CD14-positive monocyte (primary cell): Measurements from ENCODE around the gene SS18L1. TPM values are rescaled to one million over a fixed set of nuclear protein-coding genes. Genes with fewer than 3 reads are reported as not detected.

Experiments used
- DNase-seq, 3 donors: peaks; one replicate each; pipeline ENCODE4 v3.0.0-alpha.2; 2011 to 2022
- H2AFZ ChIP-seq: 2 replicates; pipeline ENCODE4 v1.6.0; 2012; ENCODE audit warnings: mild to moderate bottlenecking, low read depth, low read length, inconsistent platforms; ENCODE audit not compliant: insufficient read depth, poor library complexity, severe bottlenecking
- H3K27ac ChIP-seq, 2 donors: 1 replicate in 1 of 2; 2 replicates in 1 of 2; pipeline ENCODE4 v1.5.1; 2012 to 2013; ENCODE audit warnings: low read length in 2 of 2, control low read depth in 1 of 2, inconsistent platforms in 1 of 2, low read depth in 1 of 2, mild to moderate bottlenecking in 1 of 2
- H3K27me3 ChIP-seq, 2 donors: one replicate each; pipeline versions ENCODE4 v1.6.0 to v1.6.1; 2011 to 2013; ENCODE audit warnings: low read length in 2 of 2; ENCODE audit not compliant: control insufficient read depth in 2 of 2, insufficient read depth in 2 of 2
- H3K36me3 ChIP-seq, 2 donors: replicated peaks in 1 of 2; 1 replicate in 1 of 2; 2 replicates in 1 of 2; pipeline versions ENCODE4 v1.5.1 to v1.6.1; 2012 to 2013; ENCODE audit warnings: low read length in 2 of 2, control low read depth in 1 of 2, inconsistent platforms in 1 of 2, mild to moderate bottlenecking in 1 of 2; ENCODE audit not compliant: insufficient read depth in 2 of 2, control insufficient read depth in 1 of 2
- H3K4me1 ChIP-seq, 2 donors: 1 replicate in 1 of 2; 2 replicates in 1 of 2; pipeline versions ENCODE4 v1.5.1 to v1.6.1; 2012 to 2013; ENCODE audit warnings: low read length in 2 of 2, control low read depth in 1 of 2, inconsistent platforms in 1 of 2, mild to moderate bottlenecking in 1 of 2, moderate library complexity in 1 of 2; ENCODE audit not compliant: insufficient read depth in 2 of 2, control insufficient read depth in 1 of 2
- H3K4me2 ChIP-seq: replicated peaks from 2 replicates; pipeline ENCODE3; 2012; ENCODE audit warnings: low read length, moderate library complexity, mild to moderate bottlenecking; ENCODE audit not compliant: poor library complexity, severe bottlenecking; ENCODE audit errors: extremely low read depth
- H3K4me3 ChIP-seq, 3 experiments: fragments of 200-600 bp in 1 of 3; sonication (generic) in 1 of 3; replicated peaks in 1 of 3; 1 replicate in 2 of 3; 2 replicates in 1 of 3; pipeline ENCODE4 v1.5.1; 2011 to 2013; ENCODE audit warnings: low read length in 3 of 3, mild to moderate bottlenecking in 3 of 3, control low read depth in 2 of 3, low read depth in 2 of 3, inconsistent platforms in 1 of 3, moderate library complexity in 1 of 3
- H3K79me2 ChIP-seq: 2 replicates; pipeline ENCODE4 v1.6.0; 2012; ENCODE audit warnings: mild to moderate bottlenecking, control low read depth, inconsistent platforms, low read length, moderate library complexity; ENCODE audit not compliant: insufficient read depth
- H3K9ac ChIP-seq: 2 replicates; pipeline ENCODE4 v1.6.0; 2017; ENCODE audit warnings: low read length, mild to moderate bottlenecking; ENCODE audit not compliant: insufficient read depth, poor library complexity, severe bottlenecking
- H3K9me3 ChIP-seq, 2 donors: replicated peaks in 1 of 2; 1 replicate in 1 of 2; 2 replicates in 1 of 2; pipeline versions ENCODE4 v1.5.1 to v1.6.1; 2012 to 2013; ENCODE audit warnings: low read length in 2 of 2, control low read depth in 1 of 2; ENCODE audit not compliant: control insufficient read depth in 1 of 2, insufficient read depth in 1 of 2
- H4K20me1 ChIP-seq: 2 replicates; pipeline ENCODE4 v1.6.0; 2012; ENCODE audit warnings: mild to moderate bottlenecking, low read length, control low read depth, moderate library complexity; ENCODE audit not compliant: insufficient read depth
- H3K27ac Mint-ChIP-seq, 7 donors: one replicate each; pipeline ENCODE4 v1.8.0; 2020; ENCODE audit warnings: mild to moderate bottlenecking in 7 of 7, mixed read lengths in 7 of 7, moderate library complexity in 6 of 7, inconsistent platforms in 2 of 7
- H3K27me3 Mint-ChIP-seq, 3 donors: one replicate each; pipeline ENCODE4 v1.8.0; 2021 to 2022; ENCODE audit warnings: low read depth in 3 of 3, mild to moderate bottlenecking in 3 of 3, mixed read lengths in 3 of 3, moderate library complexity in 3 of 3, inconsistent platforms in 1 of 3
- H3K36me3 Mint-ChIP-seq, 2 donors: one replicate each; pipeline ENCODE4 v1.8.0; 2020; ENCODE audit warnings: mixed read lengths in 2 of 2, inconsistent platforms in 1 of 2, mild to moderate bottlenecking in 1 of 2
- H3K4me1 Mint-ChIP-seq: one replicate; pipeline ENCODE4 v1.8.0; 2020; ENCODE audit warnings: mild to moderate bottlenecking, mixed read lengths
- H3K4me3 Mint-ChIP-seq, 2 donors: one replicate each; pipeline ENCODE4 v1.8.0; 2020; ENCODE audit warnings: mild to moderate bottlenecking in 2 of 2, mixed read lengths in 2 of 2, moderate library complexity in 1 of 2
- H3K9me3 Mint-ChIP-seq, 7 donors: one replicate each; pipeline ENCODE4 v1.8.0; 2020 to 2022; ENCODE audit warnings: mixed read lengths in 7 of 7, mild to moderate bottlenecking in 6 of 7, moderate library complexity in 6 of 7, inconsistent platforms in 2 of 7
- WGBS: methylation state at CpG from one replicate; pipeline ENCODE4 v1.1.5; 2013; ENCODE audit warnings: missing lambda C conversion rate; ENCODE audit not compliant: insufficient coverage; 5-methylcytosine and 5-hydroxymethylcytosine counted together
- intact Hi-C, 2 donors: fragments of 100-400 bp; cut with micrococcal nuclease; formaldehyde crosslinking; loops; one replicate each; pipeline versions ENCODE4 v1.15.0 to v1.15.1; 2023
- polyA plus RNA-seq, 3 donors: library from polyadenylated mRNA; depleted of rRNA in 1 of 3; unstranded in 2 of 3; stranded (reverse) in 1 of 3; fragments of 300-500 nt in 2 of 3; fragments of >200 nt in 1 of 3; fragmentation: Illumina TruSeq in 2 of 3; gene quantifications; 1 replicate in 2 of 3; 2 replicates in 1 of 3; pipeline ENCODE4 v1.2.3, GENCODE V29; 2012 to 2021
- TF ChIP-seq, protein P1 (sequence below): fragments of 200-600 bp; IDR thresholded peaks from one replicate; pipeline ENCODE4 v1.8.0; 2022; ENCODE audit warnings: antibody characterized with exemption, mild to moderate bottlenecking

Gene SS18L1
- polyA plus RNA-seq, 3 donors, result 0.75 to 16.5 (median 1.1) TPM

DNA sequence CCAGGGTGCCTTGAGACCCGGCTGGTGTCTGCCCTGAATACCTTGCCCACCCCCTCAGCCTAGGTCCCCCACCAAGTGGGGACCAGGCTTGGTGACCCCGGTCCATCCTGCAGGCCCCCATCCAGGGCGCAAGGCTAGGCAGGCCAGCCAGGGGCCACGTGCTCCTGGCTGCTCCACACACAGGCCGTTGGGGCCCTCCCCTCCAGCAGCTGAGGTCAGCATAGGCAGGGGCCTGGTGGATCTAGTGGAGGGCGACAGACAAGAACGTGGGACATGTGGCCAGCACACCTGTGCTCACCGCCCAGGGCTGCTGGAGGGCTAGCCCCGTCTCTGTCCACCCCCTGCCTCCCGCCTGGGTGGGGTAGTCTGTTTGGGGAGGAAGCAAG lies 84.0 kb downstream of the SS18L1 start:
- H3K79me2 ChIP-seq, result no peaks in the 10 kb centered on the region
- Mint-ChIP-seq H3K27ac (no peak overlapping the region), H3K36me3 (no peaks in the 10 kb centered on the region), H3K4me3 (no peak overlapping the region), H3K27me3 (peaks cover 7 to 29% (median 28%) of the 10 kb centered on the region in 3 donors), H3K4me1 (no peaks in the 10 kb centered on the region), H3K9me3 (peaks cover 0 to 3% (median 0%) of the 10 kb centered on the region in 7 donors)
- intact Hi-C loops, result no loop called here
- TF ChIP-seq, protein P1, sequence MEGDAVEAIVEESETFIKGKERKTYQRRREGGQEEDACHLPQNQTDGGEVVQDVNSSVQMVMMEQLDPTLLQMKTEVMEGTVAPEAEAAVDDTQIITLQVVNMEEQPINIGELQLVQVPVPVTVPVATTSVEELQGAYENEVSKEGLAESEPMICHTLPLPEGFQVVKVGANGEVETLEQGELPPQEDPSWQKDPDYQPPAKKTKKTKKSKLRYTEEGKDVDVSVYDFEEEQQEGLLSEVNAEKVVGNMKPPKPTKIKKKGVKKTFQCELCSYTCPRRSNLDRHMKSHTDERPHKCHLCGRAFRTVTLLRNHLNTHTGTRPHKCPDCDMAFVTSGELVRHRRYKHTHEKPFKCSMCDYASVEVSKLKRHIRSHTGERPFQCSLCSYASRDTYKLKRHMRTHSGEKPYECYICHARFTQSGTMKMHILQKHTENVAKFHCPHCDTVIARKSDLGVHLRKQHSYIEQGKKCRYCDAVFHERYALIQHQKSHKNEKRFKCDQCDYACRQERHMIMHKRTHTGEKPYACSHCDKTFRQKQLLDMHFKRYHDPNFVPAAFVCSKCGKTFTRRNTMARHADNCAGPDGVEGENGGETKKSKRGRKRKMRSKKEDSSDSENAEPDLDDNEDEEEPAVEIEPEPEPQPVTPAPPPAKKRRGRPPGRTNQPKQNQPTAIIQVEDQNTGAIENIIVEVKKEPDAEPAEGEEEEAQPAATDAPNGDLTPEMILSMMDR, result no peak
- no peaks in the 10 kb centered on the region for H4K20me1 ChIP-seq
- no peak overlapping the region for H3K4me2 ChIP-seq
- H3K27me3 ChIP-seq, result peaks cover 0 to 2% of the 10 kb centered on the region in 2 donors
- no peaks in the 10 kb centered on the region for H3K36me3 ChIP-seq
- no peak overlapping the region for H3K27ac ChIP-seq
- WGBS, result 65% methylated on average over 9 of the region's 10 CpGs
- no peak overlapping the region for H3K9ac ChIP-seq
- H3K4me1 ChIP-seq, result no peaks in the 10 kb centered on the region
- DNase-seq, result no peak
- no peak overlapping the region for H2AFZ ChIP-seq
- no peak overlapping the region for H3K4me3 ChIP-seq
- H3K9me3 ChIP-seq, result peaks cover 0 to 11% of the 10 kb centered on the region in 2 donors

DNA sequence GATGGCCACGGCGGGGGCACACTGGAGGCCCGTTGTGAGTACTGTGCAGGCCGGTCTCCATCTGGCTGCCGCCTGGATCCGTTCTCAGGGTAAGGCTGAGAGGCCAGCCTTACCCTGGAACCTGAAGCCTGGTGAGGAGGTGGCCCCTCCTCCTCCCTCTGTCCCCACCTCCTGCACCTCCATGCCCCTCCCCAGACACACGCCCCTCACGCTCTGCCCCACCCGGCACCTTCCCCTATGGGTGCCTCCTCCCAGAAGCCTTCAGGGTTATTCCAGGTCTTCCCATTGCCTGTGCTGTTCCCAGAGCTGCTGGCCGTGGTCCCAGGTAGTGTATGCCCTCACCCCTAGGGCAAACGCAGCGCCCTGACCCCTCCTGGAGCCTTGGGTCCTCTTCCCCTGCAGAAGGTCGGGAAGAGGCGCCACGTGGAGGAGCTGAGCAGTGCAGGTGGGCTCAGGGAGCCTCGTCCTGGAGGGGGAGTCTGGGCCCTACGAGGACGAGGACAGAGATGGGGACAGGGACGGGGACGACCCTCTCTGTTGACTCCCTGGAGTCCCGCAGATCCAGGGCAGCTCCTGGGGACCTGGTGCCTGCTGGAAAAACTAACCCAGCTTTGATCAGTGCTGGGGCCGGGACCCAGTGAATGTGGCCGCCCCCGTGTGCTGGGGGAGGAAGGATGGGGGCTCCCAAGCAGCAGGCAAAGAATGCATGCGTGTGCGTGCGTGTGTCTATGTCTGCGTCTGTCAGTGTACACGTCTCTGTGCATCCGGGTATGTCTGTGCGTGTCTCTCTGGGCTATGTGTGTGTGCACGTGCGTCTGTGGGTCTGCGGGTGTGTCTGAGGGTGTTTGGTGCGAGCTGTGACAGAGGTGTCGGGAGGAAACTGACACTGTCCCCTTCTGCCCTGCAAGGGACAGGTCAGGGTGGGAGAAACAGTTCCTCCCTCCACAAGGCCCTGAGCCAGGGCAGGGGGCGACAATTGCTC lies 84.7 kb downstream of the SS18L1 start:
- intact Hi-C loops, result no loop called here
- H3K9ac ChIP-seq, result no peak overlapping the region
- H3K36me3 ChIP-seq, result no peaks in the 10 kb centered on the region
- no peaks in the 10 kb centered on the region for H4K20me1 ChIP-seq
- peaks cover 0 to 11% of the 10 kb centered on the region in 2 donors for H3K9me3 ChIP-seq
- H3K4me2 ChIP-seq, result no peak overlapping the region
- no peaks in the 10 kb centered on the region for H3K27me3 ChIP-seq
- DNase-seq, result no peak
- Mint-ChIP-seq H3K9me3 (peaks cover 0 to 3% (median 0%) of the 10 kb centered on the region in 7 donors), H3K4me3 (no peak overlapping the region), H3K36me3 (no peaks in the 10 kb centered on the region), H3K27ac (no peak overlapping the region), H3K27me3 (peaks cover 6 to 24% (median 24%) of the 10 kb centered on the region in 3 donors), H3K4me1 (no peaks in the 10 kb centered on the region)
- H3K4me1 ChIP-seq, result no peaks in the 10 kb centered on the region
- H3K4me3 ChIP-seq, result no peak overlapping the region
- no peak overlapping the region for H2AFZ ChIP-seq
- TF ChIP-seq, protein P1, result no peak
- 65% methylated on average over 31 of the region's 37 CpGs for WGBS
- H3K27ac ChIP-seq, result no peak overlapping the region
- no peaks in the 10 kb centered on the region for H3K79me2 ChIP-seq
